ENCODE results near the gene TRPV5. TPM values are rescaled to one million over a fixed set of nuclear protein-coding genes. Genes with fewer than 3 reads are reported as not detected.
"Not testable (repeated sequence)": the region's sequence is repeated elsewhere in the genome, so short reads cannot be mapped to it uniquely, and the experiment has no call there.

TRPV5 gene
- not detected in 2 replicates for total RNA-seq

DNA sequence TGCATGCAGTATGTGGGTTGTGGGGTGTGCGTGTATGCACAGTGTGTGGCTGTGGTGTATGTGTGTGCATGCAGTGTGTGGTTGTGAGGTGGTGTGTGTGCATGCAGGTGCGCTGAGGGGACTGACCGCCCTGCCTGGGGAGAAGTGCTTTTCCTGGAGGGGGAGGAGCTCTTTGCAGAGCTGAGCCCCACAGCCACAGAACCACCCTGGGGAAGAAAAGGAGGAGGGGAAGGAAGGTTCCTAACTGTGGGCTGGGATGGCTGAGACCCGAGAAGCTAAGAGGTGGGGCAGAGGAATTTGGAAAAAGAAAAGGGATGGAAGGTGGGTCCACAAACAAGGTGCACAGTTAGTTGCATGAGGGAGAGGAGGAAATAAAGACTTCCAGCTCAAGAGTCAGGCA, at the start of gene TRPV5:
Gene TRPV5, minus strand, starts transcription at position 123 of the 400 bp plus-strand sequence. CDS start 287 bp downstream, outside the sequence.
- DNase-seq (ENCODE audit: low read depth in 2 of 2), result no peak

- DNase-seq (ENCODE audit: low read depth in 2 of 2), result not testable (repeated sequence)
Observed at GRCh38 chr7:142978402-142978801, 44.9 kb upstream of the TRPV5 start.

GRCh38 chr7:142974626-142975025, 41.1 kb upstream of the TRPV5 start:
- no peak for DNase-seq (ENCODE audit: low read depth in 2 of 2)

DNA sequence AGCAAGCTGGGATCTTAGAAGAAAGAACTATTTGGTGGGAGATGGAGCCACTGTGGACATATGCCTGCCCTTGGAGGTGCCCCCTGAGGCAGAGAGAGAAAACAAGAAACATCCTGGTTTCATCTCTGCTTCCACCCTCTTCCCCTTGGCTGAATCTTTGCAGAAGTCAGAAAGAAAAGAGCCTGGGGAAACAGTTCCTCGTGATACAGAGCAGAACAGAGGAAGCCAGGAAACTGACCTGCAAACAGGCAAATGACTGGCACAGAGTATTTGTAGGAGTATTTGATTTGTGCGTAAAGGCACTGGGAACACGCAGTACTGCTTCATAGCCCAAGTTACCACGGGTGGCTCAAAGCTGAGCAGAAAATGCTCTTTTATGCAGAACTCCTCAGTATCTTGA, 35.6 kb upstream of the TRPV5 start:
- no peak for DNase-seq (ENCODE audit: low read depth in 2 of 2)

DNA sequence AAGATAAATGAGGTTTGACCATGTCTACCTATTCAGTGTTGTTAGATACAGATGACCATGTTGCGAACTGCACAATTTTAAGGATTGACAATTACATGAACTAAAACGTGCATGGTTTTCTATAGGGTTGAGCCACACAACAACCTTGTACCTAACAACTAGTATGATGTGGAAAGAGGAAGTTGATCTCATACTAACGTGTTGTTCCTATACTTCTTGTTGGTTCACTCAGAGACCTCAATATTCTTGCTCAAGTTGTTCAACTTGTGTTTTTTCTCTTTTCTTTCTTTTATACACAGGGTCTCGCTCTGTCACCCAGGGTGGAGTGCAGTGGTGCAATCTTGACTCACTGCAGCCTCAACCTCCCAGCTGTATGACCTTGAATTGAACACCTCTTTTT, 34.7 kb upstream of the TRPV5 start:
- no peak for DNase-seq (ENCODE audit: low read depth in 2 of 2)

DNA sequence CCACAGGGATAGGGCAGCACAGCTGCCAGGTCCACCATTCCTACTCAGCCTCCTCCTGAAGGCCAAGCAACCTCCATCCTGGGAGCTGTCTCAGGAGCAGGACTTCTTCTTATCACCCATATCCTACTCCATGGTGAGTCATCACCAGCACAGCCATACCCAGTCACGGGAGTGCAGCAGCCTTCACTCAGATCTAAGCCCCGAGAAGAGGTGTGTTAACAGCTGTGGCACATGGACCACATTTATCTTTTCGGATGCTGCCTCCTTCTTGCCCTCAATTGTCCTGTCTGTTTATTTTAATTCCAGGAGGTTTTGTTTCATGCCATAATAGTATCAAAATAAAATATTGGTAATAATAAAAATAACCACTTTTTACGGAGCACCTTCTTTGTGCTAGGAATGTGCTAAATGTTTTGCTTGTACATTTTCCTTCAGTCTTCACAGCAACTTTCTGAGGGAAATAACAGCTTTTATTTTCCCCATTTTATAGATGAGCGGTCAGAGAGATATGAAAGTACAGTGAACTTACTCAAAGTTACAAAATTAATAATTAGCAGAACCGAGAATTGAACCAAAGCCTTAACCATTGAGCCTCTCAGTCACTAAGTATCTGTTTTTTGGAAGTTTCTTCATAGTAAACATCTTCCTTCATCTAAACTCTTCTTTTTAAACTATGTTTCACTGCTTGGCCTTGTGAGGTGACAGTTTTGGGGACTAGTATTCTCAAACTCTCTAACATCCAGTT, 31.1 kb upstream of the TRPV5 start:
- no peak for DNase-seq (ENCODE audit: low read depth in 2 of 2)

DNA sequence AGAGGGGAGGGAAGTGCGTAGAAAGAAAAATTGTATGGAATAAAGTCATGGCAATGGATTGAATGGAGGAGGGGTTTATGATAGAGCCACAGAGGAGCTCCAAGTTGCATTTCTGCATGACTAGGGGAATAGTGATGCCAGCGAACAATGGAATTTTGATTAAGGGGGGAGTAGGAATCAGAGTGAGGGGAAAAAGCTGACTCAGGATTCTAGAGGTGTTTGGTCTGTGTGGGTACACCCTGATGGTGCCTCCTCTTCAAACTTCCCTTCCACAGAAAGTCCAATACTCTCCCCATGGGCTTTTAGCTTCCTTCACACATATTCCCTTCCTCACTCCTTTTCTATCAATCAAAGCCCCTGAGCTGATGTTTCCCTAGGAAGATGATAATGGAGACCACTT, 30.4 kb upstream of the TRPV5 start:
- no peak for DNase-seq (ENCODE audit: low read depth in 2 of 2)

GRCh38 chr7:142962991-142963390, 29.4 kb upstream of the TRPV5 start:
- DNase-seq (ENCODE audit: low read depth in 2 of 2), result no peak

DNA sequence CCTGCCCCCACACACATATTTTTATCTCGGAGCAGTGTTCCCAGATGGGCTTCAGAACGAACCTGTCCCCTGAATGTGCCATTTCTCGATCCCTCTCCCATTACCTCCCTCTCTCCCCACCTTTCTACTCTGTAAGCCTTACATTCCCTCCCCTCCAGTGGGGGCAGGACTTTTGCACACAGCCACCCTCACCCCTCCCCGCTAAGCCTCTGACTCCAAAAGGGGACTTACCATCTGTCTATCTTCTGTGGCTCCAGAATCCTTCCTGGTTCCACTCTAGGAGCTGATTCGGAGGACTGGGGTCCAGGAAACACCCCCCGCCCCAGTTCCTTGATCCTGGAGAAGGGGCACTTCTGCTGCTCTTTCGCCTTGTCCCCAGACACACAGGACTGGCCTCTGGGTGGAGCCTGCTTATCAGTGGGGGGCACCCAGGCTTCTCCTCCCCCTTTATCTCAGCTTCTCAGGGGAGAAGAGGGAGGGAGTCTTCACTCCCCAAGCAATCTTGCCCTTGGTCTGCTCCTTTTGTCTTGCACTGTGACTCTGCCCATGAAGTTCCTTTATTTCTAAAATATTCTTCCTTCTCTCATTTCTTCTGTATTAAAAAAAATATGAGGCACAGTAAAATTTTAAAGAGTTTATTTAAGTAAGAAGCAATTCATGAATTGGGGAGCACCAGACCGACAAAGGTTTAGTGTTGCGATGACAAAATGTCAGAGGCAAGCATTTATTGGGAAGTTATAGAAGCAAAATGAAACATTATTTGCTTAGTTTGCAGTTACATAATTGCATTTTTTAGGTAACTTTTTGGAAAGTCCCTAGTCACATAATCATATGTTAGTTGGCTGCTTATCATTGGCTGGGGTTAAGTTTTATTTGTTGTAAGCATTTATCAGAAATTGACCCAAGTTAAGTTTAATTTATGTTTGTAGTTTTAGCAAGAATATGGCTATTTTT, 28.7 kb upstream of the TRPV5 start, which contains the start of gene KEL:
Gene KEL, minus strand, starts transcription at position 391 of the 954 bp plus-strand sequence. Its CDS starts 157 bp downstream, at position 234.
- DNase-seq (ENCODE audit: low read depth in 2 of 2), result no peak

GRCh38 chr7:142961595-142961972, 28.0 kb upstream of the TRPV5 start:
- no peak for DNase-seq (ENCODE audit: low read depth in 2 of 2)

GRCh38 chr7:142960955-142961512, 27.5 kb upstream of the TRPV5 start:
- DNase-seq (ENCODE audit: low read depth in 2 of 2), result no peak

GRCh38 chr7:142959202-142959601, 25.7 kb upstream of the TRPV5 start:
- no peak for DNase-seq (ENCODE audit: low read depth in 2 of 2)

- DNase-seq (ENCODE audit: low read depth in 2 of 2), result no peak
Observed at GRCh38 chr7:142957723-142958122, 24.2 kb upstream of the TRPV5 start.

DNA sequence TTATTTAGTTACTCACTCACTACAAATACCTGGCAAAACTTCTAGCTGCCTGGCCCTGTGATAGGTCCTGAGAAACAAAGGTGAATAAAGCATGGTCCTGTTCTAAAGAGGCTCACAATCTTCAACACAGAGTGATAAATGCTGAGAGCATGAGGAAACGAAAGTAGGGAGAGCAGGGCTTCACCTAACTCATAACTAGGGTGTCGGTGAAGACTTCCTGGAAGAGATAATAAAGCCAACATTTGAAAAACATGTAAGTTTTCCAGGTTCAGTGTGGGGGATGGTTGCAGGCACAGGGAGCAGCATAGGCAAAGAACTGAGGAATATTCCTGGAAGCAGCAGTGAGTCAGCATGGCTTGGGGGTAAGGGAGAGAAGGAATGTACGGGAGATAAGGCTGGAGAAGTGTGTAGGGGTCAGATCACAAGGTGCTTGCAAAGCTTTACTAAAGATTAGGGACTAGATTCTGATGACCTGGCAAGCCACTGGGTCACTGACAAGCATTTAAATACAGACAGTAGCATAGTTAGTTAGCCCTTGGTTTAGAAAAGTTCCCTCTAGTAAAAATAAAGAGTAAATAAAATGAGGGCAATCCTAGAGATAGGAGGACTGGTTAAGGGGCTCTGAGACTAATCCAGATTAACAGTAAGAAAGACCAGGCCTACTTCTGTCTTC, 23.5 kb upstream of the TRPV5 start:
- no peak for DNase-seq (ENCODE audit: low read depth in 2 of 2)

- no peak for DNase-seq (ENCODE audit: low read depth in 2 of 2)
Observed at GRCh38 chr7:142954680-142955268, 21.2 kb upstream of the TRPV5 start.

DNA sequence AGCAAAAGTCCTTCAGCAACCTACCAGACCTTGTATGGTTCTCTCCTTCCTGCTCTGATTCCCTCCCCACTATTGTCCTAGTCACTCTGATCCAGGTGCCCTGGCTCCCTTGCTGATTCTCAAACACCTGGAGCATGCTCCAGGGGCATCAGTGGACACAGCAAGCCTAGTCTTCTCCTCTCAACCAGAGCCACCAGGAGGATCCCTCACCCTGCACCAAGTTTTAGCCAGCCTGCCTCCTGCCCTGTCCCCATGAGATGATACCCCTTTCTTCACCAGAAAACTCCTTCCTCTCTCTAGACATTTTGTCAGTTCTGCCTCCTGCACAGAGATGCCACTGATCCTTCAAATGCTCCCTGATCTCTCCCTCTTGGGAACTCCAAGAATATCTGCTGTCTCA, 16.7 kb upstream of the TRPV5 start:
- DNase-seq (ENCODE audit: low read depth in 2 of 2), result no peak

DNA sequence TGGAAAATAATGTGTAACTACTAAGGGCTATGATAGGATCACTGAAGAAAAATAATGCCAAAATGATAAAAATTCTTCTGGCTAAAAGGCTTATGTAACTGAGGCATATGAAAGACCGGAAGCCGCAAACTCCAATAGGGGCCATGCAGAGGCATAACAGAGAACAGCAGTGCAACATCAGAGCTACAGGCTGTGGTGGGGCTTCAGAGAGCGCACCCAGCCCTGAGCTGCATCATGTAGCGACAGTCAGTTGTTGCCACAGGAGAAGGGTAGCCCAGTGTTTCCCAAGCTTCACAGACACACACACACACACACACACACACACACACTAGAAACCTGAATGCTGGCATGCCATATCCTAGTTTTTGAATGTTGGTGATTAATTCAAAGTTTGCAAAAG, 15.1 kb upstream of the TRPV5 start:
- no peak for DNase-seq (ENCODE audit: low read depth in 2 of 2)

GRCh38 chr7:142945001-142945400, 11.5 kb upstream of the TRPV5 start:
- no peak for DNase-seq (ENCODE audit: low read depth in 2 of 2)

GRCh38 chr7:142943706-142944268, 10.2 kb upstream of the TRPV5 start:
- DNase-seq (ENCODE audit: low read depth in 2 of 2), result no peak

- no peak for DNase-seq (ENCODE audit: low read depth in 2 of 2)
Observed at GRCh38 chr7:142942746-142943145, 9.2 kb upstream of the TRPV5 start.

- no peak for DNase-seq (ENCODE audit: low read depth in 2 of 2)
Observed at GRCh38 chr7:142941541-142941940, 8.0 kb upstream of the TRPV5 start.

All from lung microvascular endothelial cell (primary cell).